Panc1 (cell line): ENCODE results near the gene CCDC141. TPM values are rescaled to one million over a fixed set of nuclear protein-coding genes. Genes with fewer than 3 reads are reported as not detected.

ENCODE experiments used
- ATAC-seq: fragments of 200-7000 bp; cut with Tn5 transposase; 2 replicates; pipeline ENCODE4 v1.9.1; 2020; ENCODE audit warnings: mild to moderate bottlenecking, moderate library complexity
- BruUV-seq: library from RNA; stranded (reverse); fragments of 400-500 nt; replicated peaks from 2 replicates; lab custom pipeline; 2021; lab: Mats Ljungman, UMichigan
- CTCF ChIA-PET: fragments of 300-600 bp; sonication (Branson Sonifier 250); formaldehyde crosslinking; loops from one replicate; lab custom pipeline; 2022; ENCODE audit warnings: antibody characterized with exemption; lab: Charles Lee
- POLR2A ChIA-PET: fragments of 300-600 bp; sonication (Branson Sonifier 250); formaldehyde crosslinking; loops from one replicate; lab custom pipeline; 2022; ENCODE audit warnings: antibody characterized with exemption; lab: Charles Lee
- DNase-seq: peaks from one replicate; pipeline ENCODE4 v3.0.0-alpha.2; 2010; ENCODE audit warnings: low read depth, low spot score
- H3K27ac ChIP-seq: 2 replicates; pipeline ENCODE4 v1.5.1; 2011; ENCODE audit warnings: mild to moderate bottlenecking, low read length, inconsistent platforms
- H3K27me3 ChIP-seq: fragments of 200-500 bp; sonication (Bioruptor generic); 2 replicates; pipeline ENCODE4 v1.6.0; 2014; ENCODE audit warnings: low read length, inconsistent platforms; ENCODE audit not compliant: control insufficient read depth, insufficient read depth
- H3K36me3 ChIP-seq: fragments of 200-500 bp; sonication (Bioruptor generic); 2 replicates; pipeline ENCODE4 v1.5.1; 2014; ENCODE audit warnings: inconsistent platforms, mild to moderate bottlenecking, low read length, moderate library complexity; ENCODE audit not compliant: control insufficient read depth, insufficient read depth
- H3K4me1 ChIP-seq: 2 replicates; pipeline ENCODE4 v1.5.1; 2011; ENCODE audit warnings: inconsistent platforms, mild to moderate bottlenecking, low read length, moderate library complexity; ENCODE audit not compliant: control insufficient read depth, insufficient read depth
- H3K4me3 ChIP-seq, 2 experiments: 2 replicates each; pipeline ENCODE4 v1.5.1; 2011 to 2012; ENCODE audit warnings: low read depth in 2 of 2, low read length in 2 of 2, mild to moderate bottlenecking in 2 of 2, inconsistent platforms in 1 of 2, moderate library complexity in 1 of 2
- H3K9me3 ChIP-seq: fragments of 200-500 bp; sonication (Bioruptor generic); 2 replicates; pipeline ENCODE4 v1.5.1; 2014; ENCODE audit warnings: low read depth, mild to moderate bottlenecking, inconsistent platforms, low read length, moderate library complexity; ENCODE audit not compliant: control insufficient read depth, insufficient read depth
- CTCF ChIP-seq: fragments of 450-650 bp; IDR thresholded peaks from 2 replicates; pipeline ENCODE4 v1.5.1; 2017; ENCODE audit warnings: mild to moderate bottlenecking
- POLR2AphosphoS5 ChIP-seq: IDR thresholded peaks from 2 replicates; pipeline ENCODE4 v1.6.1; 2012; ENCODE audit warnings: mild to moderate bottlenecking, low read depth, low read length, moderate library complexity
- REST ChIP-seq, 2 experiments: IDR thresholded peaks; 2 replicates each; pipeline ENCODE4 v1.6.1; 2011 to 2012; ENCODE audit warnings: low read depth in 2 of 2, control low read depth in 1 of 2, low read length in 1 of 2, mild to moderate bottlenecking in 1 of 2, moderate library complexity in 1 of 2; ENCODE audit not compliant: insufficient read depth in 1 of 2
- SIN3A ChIP-seq: IDR thresholded peaks from 2 replicates; pipeline ENCODE4 v1.6.1; 2012; ENCODE audit warnings: low read depth, mild to moderate bottlenecking, low read length, moderate library complexity, borderline replicate concordance; ENCODE audit not compliant: insufficient read depth
- TCF7L2 ChIP-seq: IDR thresholded peaks from 2 replicates; pipeline ENCODE4 v1.6.1; 2011; ENCODE audit warnings: mild to moderate bottlenecking, low read depth, low read length, inconsistent platforms
- in situ Hi-C: cut with HindIII; loops from 2 replicates; pipeline ENCODE4 v1.10.0; 2016; ENCODE audit warnings: low sequenced_read_pairs, low pct_unique_long_range_greater_than_20kb
- intact Hi-C: fragments of 100-400 bp; cut with micrococcal nuclease; formaldehyde crosslinking; loops from one replicate; pipeline ENCODE4 v1.10.0; 2022; ENCODE audit not compliant: unreplicated experiment
- total RNA-seq: library from RNA; stranded (reverse); gene quantifications from one replicate; pipeline ENCODE4 v1.2.1, GENCODE V29; 2021; ENCODE audit not compliant: unreplicated experiment

CCDC141 gene
- total RNA-seq, 1 experiment from 2014 or later = 0.10 TPM

- BruUV-seq = no TSS peak
- in situ Hi-C loops = no loop called here
- CTCF ChIA-PET = no interaction called here
Measured at GRCh38 chr2:178859730-178860129, 190.2 kb downstream of the CCDC141 start.

GRCh38 chr2:178858896-178859625 is 190.9 kb downstream of the CCDC141 start:
- H3K36me3 ChIP-seq = no peaks in the 10 kb centered on the region
- intact Hi-C loops = no loop called here
- ATAC-seq = no peak
- no peaks in the 10 kb centered on the region for H3K27me3 ChIP-seq
- no peak overlapping the region for H3K4me3 ChIP-seq
- no peak for TF ChIP-seq CTCF
- no peak for TF ChIP-seq REST (IDR thresholded peaks at IDR 0.05; ENCODE audit: insufficient read depth in 1 of 2, low read depth in 2 of 2, low read length in 1 of 2)
- no peak for TF ChIP-seq POLR2AphosphoS5
- no peak for TF ChIP-seq SIN3A
- no peak for TF ChIP-seq TCF7L2
- no peak overlapping the region for H3K27ac ChIP-seq
- CTCF ChIA-PET = no interaction called here
- no TSS peak for BruUV-seq
- DNase-seq = no peak
- no peaks in the 10 kb centered on the region for H3K9me3 ChIP-seq
- POLR2A ChIA-PET = no interaction called here
- H3K4me1 ChIP-seq = no peaks in the 10 kb centered on the region
- in situ Hi-C loops = no loop called here

More at GRCh38 chr2:178859730-178860129, 190.2 kb downstream of the CCDC141 start:
- Histone ChIP-seq H3K27me3 (no peaks in the 10 kb centered on the region), H3K27ac (no peak overlapping the region), H3K4me3 (no peak overlapping the region), H3K36me3 (no peaks in the 10 kb centered on the region), H3K4me1 (no peaks in the 10 kb centered on the region), H3K9me3 (no peaks in the 10 kb centered on the region)
- POLR2A ChIA-PET = no interaction called here
- DNase-seq = no peak
- TF ChIP-seq CTCF = no peak
- TF ChIP-seq REST (IDR thresholded peaks at IDR 0.05; ENCODE audit: insufficient read depth in 1 of 2, low read depth in 2 of 2, low read length in 1 of 2) = no peak
- TF ChIP-seq TCF7L2 = no peak
- no peak for TF ChIP-seq SIN3A
- no peak for TF ChIP-seq POLR2AphosphoS5
- intact Hi-C loops = no loop called here
- no peak for ATAC-seq
